ENCODE results near the gene GP1BA.
"Not testable (repeated sequence)": the region's sequence is repeated elsewhere in the genome, so short reads cannot be mapped to it uniquely, and the experiment has no call there.

GP1BA gene

DNA sequence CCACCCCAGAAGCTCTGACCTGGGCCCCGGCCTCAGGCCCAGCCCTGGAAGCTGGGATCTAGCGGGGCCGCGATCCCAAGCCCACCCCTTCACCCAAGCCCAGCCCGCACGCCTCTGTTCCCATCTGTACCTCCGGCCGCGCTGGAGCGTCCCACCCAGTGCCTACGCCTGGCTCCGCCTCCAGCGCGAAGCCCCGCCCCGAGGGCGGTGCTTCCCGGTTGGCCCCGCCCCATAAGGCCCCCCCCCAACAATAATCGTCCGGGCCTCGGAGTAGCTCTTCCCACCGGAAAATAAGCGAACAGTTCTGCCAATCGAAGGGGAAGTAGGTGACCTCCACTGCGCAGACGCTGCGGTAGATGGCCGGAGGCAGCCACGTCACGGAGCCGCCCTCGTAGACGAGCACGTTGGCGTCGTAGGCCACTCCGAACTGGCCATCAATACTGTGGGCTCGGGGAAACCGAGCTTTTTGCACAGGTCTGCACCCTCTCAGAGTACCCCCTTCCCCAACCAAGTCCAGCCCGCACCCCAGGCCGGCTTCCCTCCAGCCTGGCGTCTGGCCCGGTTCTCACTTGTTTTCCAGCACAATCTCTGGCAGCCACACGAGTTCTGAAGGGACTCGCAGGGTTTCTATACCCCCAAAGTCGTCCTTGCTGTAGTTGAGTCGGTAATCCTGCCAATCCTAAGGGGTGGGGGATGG is 30.3 kb upstream of the GP1BA start:
- DNase-seq: no peak

DNA sequence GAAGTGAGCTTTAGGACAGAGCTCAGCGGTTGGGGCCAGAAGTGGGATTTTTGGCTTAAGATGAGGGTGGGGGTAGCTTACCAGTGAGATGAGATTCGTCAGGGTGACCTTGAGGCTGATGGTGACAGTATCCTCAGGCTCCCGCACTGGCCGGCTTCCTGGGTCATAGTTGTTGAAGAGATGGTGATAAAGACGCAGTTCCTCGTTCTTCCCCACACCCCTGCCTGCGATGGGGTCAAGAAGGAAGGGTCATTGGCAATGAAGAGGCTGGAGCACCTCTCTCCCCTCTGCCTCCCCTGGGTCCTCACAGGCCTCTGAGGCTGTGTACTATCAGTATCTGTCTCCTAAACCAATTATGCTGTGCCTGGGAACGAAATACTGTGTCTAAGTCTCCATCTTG is 29.5 kb upstream of the GP1BA start:
- DNase-seq: no peak

DNA sequence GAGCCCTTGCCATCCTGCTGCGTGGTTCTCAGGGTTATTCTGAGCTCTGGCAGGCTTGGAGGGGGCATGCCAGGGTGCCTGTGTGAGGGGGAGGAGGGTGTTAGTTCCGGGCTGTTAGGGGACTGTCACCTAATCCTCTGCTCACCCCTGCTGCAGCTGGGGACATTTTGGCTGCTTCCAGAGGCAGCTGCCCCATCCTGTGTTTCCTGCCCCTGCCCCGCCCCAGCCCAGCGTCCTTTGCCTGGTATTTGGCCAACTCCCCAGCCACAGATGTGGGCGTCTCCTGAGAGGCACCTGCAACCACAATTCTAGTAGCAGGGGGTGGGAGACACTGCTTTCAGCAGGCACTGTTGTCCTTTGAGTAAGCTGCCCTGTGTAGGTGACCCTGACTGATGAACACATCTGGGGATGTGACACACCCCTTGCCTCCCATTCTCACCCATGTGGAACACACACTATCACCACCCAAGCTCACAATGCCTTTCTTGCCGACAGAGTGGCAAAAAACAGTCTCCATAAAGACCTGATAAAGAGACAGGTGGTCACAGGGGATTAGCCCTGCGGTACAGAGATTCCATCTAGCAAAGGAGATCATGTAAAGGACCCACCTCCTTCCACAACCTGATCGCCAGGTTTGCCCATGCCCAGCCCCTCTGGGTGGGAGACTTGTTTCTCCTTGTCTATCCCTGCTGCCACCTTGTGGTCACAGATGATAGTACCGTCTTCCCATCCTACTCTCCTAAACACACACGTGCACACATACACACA is 28.8 kb upstream of the GP1BA start, which contains the start of gene CHRNE:
TSS of gene CHRNE (minus strand) at position 48 of the 768 bp plus-strand sequence. CDS start at position 13, 35 bp downstream.
- peak; percentile 71 to 82 for DNase-seq

DNA sequence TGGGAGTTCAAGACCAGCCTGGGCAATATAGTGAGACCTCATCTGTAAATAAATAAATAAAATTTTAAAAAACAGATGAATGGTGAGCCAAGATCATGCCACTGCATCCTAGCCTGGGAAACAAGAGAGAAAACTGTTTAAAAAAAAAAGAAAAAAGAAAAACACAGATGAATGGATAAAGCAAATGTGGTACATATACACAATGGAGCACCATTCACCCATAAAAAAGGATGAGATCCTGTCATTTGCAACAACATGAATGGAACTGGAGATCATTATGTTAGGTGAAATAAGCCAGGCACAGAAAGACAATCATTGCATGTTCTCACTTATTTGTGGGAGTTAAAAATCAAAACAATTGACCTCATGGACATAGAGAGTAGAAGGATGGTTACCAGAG is 25.4 kb upstream of the GP1BA start:
- DNase-seq: not testable (repeated sequence)

DNA sequence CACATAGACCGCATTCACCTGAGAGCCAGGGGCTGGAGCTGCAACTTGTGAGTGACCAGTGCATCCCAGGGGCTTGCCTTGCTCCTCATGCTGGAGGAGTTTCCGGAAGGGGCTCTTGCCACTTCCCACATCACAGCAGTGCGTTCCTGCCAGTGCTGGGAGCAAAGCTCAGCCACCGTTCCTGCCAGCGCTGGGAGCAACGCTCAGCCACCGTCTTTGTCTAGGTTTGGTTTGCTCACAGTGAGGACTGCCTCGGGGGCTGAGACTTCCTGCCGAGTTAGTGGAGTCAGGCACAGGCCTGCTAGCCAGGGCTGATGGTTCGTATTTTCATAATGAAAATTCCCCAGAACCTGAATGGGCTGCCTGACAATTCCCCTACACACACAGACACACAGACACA is 23.8 kb upstream of the GP1BA start:
- peak in 1 of 2 experiments; percentile 22 for DNase-seq

DNA sequence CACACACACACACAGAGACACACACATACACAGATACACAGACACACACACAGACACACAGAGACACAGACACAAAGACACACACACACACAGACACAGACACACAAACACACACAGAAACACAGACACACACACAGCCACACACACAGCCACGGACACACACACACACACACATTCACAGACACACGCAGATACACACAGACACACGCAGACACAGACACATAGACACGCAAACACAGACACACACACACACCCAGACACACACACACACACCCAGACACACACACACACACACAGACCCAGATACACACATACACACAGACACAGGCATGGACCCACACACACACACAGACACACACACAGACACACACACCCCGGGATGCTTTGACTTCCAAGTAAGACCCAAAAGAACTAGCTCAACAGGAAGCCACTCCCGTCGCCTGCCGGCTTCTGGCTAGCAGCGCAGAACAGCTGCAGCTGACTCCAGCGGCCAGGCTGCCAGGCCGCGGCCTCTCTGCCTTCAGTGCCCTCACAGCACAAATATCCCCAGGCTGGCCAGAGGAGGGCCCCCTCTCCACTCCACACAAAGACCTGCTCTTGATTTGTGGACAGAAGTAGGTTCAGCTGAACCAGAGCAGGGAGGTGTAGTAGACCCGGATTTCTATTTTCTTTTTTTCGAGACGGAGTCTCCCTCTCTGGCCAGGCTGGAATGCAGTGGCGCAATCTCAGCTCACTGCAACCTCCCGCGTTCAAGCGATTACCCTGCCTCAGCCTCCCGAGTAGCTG is 23.2 kb upstream of the GP1BA start:
- DNase-seq: peak; percentile 66 to 85

DNA sequence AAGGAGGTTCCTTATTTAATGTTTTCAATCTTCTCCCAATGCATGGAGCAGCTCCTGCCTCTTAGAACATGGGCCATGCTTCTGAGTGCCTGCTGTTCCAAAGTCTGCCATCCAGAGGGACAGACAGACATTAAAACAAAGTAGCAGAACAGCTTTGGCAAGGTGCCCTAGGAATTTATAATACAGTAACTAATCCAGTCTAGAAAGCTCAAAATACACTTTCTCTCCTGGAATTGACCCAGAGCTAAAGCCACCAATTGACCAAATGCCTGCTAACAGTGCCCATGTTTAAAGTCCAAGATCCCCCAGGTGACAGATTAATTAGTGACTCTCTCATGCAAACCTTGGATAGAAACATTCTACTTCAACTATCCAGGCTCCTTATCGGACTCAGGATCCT is 18.1 kb upstream of the GP1BA start:
- DNase-seq: no peak

DNA sequence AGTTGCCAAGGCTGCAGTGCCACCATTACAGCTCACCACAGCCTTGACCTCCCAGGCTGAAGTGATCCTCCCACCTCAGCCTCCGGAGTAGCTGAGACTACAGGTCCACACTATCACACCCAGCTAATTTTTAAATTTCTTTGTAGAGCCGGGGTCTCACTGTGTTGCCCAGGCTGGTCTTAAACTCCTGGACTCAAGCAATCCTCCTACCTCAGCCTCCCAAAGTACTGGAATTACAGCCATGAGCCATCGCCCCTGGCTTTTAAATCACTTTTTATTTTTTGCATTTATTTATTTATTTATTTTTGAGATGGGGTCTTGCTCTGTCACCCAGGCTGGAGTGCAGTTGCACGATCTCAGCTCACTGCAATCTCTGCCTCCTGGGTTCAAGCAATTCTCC is 17.5 kb upstream of the GP1BA start:
- DNase-seq: not testable (repeated sequence)

DNA sequence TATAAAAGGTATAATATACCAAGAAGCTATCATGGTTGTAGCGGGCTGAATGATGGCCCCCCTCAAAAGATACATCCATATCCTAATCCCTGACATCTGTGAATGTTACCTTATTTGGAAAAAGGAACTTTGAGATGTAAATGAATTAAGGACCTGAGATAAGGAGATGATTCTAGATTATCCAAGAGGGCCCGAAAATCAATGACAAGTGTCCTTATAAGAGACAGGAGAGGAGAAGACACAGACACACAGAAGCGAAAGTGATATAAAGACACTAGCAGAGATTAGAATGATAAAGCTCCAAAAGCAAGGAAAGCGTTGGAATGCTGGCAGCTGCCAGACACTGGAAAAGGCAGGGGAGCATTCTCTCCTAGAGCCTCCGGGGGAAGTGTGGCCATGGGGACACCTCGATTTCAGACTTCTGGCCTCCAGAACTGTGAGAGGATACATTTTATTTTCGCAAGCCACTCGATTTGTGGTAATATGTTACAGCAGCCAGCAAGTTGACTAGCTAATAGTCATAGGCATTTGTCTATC is 12.5 kb upstream of the GP1BA start:
- DNase-seq: no peak

DNA sequence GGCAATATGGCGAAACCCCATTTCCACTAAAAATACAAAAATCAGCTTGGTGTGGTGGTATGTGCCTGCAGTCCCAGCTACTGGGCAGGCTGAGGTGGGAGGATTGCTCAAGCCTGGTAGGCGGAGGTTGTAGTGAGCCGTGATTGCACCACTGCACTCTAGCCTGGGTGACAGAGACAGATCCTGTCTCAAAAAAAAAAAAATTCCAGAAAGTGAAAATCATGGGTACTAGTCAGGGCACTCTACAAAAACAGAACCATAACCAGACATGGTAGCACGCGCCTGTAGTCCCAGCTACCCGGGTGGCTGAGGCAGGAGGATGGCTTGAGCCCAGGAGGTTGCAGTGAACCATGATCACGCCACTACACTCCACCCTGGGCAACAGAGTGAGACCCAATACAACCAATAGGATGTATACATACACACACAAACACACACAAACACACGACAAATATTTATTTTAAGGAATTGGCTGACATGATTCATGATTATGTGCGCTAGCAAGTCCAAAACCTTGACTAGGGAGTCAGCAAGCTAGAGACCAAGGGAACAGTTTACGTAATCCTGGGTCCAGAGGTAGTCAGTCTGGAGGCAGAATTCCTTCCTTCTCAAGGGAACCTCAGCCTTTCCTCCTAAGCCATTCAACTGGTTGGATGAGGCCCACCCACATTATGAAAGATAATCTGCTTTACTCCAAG is 11.6 kb upstream of the GP1BA start:
- no peak for DNase-seq

DNA sequence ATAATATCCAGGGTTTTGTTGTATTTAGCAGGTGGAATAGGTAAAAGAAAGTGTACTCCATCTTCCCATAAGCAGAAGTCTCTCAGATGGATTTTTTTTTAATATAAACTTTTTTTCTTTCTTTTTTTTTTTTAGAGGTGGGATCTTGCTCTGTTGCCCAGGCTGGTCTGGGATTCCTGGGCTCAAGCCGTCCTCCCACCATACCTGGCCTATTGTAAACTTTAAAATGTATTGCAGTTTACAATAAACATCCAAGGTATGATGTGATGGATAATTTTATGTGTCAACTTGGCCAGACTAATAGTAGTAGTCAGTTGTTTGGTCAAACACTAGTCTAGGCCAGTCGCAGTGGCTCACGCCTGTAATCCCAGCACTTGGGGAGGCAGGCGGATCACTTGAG is 10.8 kb upstream of the GP1BA start:
- no peak for DNase-seq

DNA sequence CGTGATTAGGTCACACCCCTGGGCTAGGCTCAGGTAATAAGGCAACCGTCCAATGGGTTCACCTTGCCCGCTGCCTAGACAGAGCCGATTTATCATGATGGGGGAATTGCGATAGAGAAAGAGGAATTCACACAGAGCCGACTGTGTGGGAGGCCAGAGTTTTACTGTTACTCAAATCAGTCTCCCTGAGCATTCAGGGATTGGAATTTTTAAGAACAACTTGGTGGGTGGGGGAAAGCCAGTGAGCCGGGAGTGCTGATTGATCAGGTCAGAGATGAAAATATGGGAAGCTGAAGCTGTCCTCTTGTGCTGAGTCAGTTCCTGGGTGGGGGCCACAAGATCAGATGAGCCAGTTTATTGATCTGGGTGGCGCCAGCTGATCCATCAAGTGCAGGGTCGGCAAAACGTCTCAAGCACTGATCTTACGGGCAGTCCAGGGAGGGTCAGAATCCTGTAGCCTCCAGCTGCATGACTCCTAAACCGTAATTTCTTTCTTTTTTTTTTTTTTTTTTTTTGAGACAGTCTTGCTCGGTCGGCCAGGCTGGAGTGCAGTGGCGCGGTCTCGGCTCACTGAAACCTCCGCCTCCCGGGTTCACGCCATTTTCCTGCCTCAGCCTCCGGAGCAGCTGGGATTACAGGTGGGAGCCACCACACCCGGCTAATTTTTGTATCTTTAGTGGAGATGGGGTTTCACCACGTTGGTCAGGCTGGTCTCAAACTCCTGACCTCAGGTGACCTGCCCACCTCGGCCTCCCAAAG is 5.3 kb upstream of the GP1BA start:
- not testable (repeated sequence) for DNase-seq

DNA sequence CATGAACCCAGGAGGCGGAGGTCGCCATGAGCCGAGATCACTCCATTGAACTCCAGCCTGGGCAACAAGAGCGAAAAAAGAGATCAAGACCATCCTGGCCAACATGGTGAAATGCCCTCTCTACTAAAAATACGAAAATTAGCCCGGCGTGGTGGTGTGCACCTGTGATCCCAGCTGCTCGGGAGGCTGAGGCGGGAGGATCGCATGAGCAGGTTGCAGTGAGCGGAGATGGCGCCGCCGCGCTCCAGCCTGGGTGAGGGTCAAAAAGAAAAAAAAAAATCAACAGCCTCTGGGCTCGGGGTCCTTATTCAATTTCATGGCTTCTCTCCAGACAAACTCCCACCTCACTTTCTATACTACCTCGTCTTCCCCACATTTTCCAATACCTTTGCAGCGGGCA is 3.2 kb upstream of the GP1BA start:
- no peak for DNase-seq

DNA sequence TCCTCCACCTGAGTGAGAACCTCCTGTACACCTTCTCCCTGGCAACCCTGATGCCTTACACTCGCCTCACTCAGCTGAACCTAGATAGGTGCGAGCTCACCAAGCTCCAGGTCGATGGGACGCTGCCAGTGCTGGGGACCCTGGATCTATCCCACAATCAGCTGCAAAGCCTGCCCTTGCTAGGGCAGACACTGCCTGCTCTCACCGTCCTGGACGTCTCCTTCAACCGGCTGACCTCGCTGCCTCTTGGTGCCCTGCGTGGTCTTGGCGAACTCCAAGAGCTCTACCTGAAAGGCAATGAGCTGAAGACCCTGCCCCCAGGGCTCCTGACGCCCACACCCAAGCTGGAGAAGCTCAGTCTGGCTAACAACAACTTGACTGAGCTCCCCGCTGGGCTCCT is 679 bp downstream of the GP1BA start:
- no peak for DNase-seq

DNA sequence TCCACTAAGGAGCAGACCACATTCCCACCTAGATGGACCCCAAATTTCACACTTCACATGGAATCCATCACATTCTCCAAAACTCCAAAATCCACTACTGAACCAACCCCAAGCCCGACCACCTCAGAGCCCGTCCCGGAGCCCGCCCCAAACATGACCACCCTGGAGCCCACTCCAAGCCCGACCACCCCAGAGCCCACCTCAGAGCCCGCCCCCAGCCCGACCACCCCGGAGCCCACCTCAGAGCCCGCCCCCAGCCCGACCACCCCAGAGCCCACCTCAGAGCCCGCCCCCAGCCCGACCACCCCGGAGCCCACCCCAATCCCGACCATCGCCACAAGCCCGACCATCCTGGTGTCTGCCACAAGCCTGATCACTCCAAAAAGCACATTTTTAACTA is 1.6 kb downstream of the GP1BA start:
- no peak for DNase-seq

DNA sequence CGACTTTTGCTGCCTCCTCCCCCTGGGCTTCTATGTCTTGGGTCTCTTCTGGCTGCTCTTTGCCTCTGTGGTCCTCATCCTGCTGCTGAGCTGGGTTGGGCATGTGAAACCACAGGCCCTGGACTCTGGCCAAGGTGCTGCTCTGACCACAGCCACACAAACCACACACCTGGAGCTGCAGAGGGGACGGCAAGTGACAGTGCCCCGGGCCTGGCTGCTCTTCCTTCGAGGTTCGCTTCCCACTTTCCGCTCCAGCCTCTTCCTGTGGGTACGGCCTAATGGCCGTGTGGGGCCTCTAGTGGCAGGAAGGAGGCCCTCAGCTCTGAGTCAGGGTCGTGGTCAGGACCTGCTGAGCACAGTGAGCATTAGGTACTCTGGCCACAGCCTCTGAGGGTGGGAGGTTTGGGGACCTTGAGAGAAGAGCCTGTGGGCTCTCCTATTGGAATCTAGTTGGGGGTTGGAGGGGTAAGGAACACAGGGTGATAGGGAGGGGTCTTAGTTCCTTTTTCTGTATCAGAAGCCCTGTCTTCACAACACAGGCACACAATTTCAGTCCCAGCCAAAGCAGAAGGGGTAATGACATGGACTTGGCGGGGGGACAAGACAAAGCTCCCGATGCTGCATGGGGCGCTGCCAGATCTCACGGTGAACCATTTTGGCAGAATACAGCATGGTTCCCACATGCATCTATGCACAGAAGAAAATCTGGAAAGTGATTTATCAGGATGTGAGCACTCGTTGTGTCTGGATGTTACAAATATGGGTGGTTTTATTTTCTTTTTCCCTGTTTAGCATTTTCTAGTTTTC is 2.3 kb downstream of the GP1BA start:
- peak in 1 of 2 experiments; percentile 48 for DNase-seq

DNA sequence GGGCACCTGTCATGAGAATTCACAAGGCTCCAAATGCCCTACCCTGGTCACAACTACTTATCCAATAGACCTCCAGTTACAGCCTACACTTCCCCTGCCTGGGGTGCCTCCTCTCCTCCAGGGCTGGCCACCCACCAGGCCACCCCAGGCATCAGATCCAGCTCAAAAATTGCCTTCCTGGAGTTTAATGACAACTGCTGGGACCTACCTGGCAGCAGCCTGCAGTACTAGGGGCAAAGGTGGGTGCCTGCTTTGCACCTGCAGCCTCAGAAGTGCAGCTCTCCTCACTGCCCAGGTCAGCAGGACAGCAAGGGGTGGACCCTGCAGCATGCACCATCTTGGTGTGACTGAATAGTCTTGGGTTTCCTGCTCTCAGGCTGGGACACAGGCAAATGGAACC is 3.6 kb downstream of the GP1BA start:
- no peak for DNase-seq

DNA sequence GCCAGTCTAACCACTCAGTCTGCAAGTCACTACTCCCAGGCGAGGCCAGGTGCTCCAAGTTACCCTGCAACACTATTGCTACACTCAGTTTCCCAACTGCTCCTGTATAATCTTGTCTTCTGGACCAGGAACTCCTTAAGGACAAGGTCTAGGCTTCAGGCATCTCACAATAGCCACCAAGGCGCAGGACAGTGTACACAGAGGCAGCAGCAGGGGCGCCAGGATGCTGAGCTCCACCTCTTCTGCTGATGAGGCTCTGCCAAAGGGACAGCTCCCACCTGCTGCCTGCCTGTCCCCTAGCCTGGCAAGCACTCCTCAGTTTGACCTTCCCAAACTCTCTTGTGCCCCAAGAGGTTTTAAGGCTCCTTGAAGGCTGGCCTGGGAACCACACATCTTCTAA is 4.4 kb downstream of the GP1BA start:
- no peak for DNase-seq

DNA sequence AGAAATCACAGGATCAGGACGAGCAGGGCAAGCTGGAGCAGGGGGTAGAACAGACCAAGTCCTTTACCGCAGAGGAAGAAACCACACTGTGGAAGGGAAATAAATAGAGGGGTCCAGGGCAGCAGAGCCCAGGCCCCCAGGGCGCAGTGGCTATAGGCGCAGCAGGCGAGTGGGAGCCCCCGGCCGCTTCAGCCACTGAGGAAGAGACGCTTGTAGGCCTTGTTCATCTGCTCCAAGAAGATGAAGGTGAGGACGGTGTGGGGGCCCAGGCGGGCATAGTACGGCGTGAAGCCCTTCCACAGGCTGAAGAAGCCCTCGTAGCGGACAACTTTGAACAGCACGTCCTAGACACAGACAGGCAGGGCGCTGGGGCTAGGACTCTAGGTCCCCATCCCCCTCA is 5.5 kb downstream of the GP1BA start:
- DNase-seq: no peak

DNA sequence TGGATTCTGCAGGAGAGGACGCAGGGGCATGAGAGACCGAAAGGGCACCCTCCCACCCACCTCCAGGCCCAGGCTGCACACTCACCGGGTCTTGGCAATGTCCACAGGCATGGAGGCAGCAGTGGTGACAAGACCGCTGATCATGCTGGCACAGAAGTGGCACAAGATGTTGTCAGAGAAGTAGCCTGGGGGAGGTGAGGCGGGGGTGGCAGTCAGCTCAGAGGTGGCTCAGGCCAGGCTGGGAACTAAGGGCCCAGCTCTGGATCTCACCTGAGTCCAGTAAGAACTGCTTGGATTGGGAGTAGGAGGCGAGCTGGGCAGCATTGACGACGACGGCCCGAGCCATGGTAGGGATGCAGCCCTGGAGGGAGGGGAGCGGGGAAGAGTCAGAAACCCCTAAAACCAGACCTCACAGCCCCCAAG is 6.0 kb downstream of the GP1BA start:
- no peak for DNase-seq
